ENCODE measurements around the gene CCDC171. TPM values are rescaled to one million over a fixed set of nuclear protein-coding genes. Genes with fewer than 3 reads are reported as not detected.

Gene CCDC171
- polyA plus RNA-seq, 3 donors: 0.08 to 0.17 (median 0.10) TPM

- 75% methylated on average over 3 of the region's 4 CpGs for WGBS (ENCODE audit: insufficient coverage)
- H3K27me3 Mint-ChIP-seq (ENCODE audit: low read depth in 3 of 3): no peaks in the 10 kb centered on the region
- H3K4me1 ChIP-seq (ENCODE audit: control insufficient read depth in 1 of 2, insufficient read depth in 2 of 2, low read length in 2 of 2): no peaks in the 10 kb centered on the region
- H3K4me3 ChIP-seq (replicated peaks in 1 of 3; ENCODE audit: low read depth in 2 of 3, low read length in 3 of 3): no peak overlapping the region
- no peaks in the 10 kb centered on the region for H3K36me3 Mint-ChIP-seq
- peaks cover 2 to 13% (median 3%) of the 10 kb centered on the region in 7 donors for H3K9me3 Mint-ChIP-seq
- H3K9me3 ChIP-seq (replicated peaks in 1 of 2; ENCODE audit: control insufficient read depth in 1 of 2, insufficient read depth in 1 of 2, low read length in 2 of 2): peaks cover 0 to 6% of the 10 kb centered on the region in 2 donors
- H4K20me1 ChIP-seq (ENCODE audit: insufficient read depth, low read length): no peaks in the 10 kb centered on the region
- H3K4me1 Mint-ChIP-seq: no peaks in the 10 kb centered on the region
- no peak for TF ChIP-seq CTCF (IDR thresholded peaks at IDR 0.05)
- no peak overlapping the region for H3K4me2 ChIP-seq (replicated peaks; ENCODE audit: extremely low read depth, low read length, poor library complexity, severe bottlenecking)
- H3K27ac ChIP-seq (ENCODE audit: low read depth in 1 of 2, low read length in 2 of 2): no peak overlapping the region
- no peaks in the 10 kb centered on the region for H3K79me2 ChIP-seq (ENCODE audit: insufficient read depth, low read length)
- intact Hi-C loops (cut with micrococcal nuclease): no loop called here
- H3K36me3 ChIP-seq (replicated peaks in 1 of 2; ENCODE audit: control insufficient read depth in 1 of 2, insufficient read depth in 2 of 2, low read length in 2 of 2): no peaks in the 10 kb centered on the region
- no peak overlapping the region for H3K4me3 Mint-ChIP-seq
- H3K27me3 ChIP-seq (ENCODE audit: control insufficient read depth in 2 of 2, insufficient read depth in 2 of 2, low read length in 2 of 2): no peaks in the 10 kb centered on the region
- H3K27ac Mint-ChIP-seq: no peak overlapping the region
- H3K9ac ChIP-seq (ENCODE audit: insufficient read depth, low read length, poor library complexity, severe bottlenecking): no peak overlapping the region
- DNase-seq: no peak
- no peak overlapping the region for H2AFZ ChIP-seq (ENCODE audit: insufficient read depth, low read depth, low read length, poor library complexity, severe bottlenecking)
Measured at GRCh38 chr9:16010221-16010620, 457.4 kb downstream of the CCDC171 start.

GRCh38 chr9:16012621-16013020 is 459.8 kb downstream of the CCDC171 start:
- 89% methylated on average over 2 of the region's 2 CpGs for WGBS (ENCODE audit: insufficient coverage)
- intact Hi-C loops (cut with micrococcal nuclease): no loop called here

More at GRCh38 chr9:16012621-16013020, 459.8 kb downstream of the CCDC171 start:
- H3K79me2 ChIP-seq (ENCODE audit: insufficient read depth, low read length): no peaks in the 10 kb centered on the region
- Mint-ChIP-seq H3K27me3 (ENCODE audit: low read depth in 3 of 3) (no peaks in the 10 kb centered on the region), H3K27ac (no peak overlapping the region), H3K4me1 (no peaks in the 10 kb centered on the region), H3K36me3 (no peaks in the 10 kb centered on the region), H3K4me3 (no peak overlapping the region), H3K9me3 (peaks cover 0 to 11% (median 2%) of the 10 kb centered on the region in 7 donors)
- no peak overlapping the region for H2AFZ ChIP-seq (ENCODE audit: insufficient read depth, low read depth, low read length, poor library complexity, severe bottlenecking)
- H3K36me3 ChIP-seq (replicated peaks in 1 of 2; ENCODE audit: control insufficient read depth in 1 of 2, insufficient read depth in 2 of 2, low read length in 2 of 2): no peaks in the 10 kb centered on the region
- H3K4me1 ChIP-seq (ENCODE audit: control insufficient read depth in 1 of 2, insufficient read depth in 2 of 2, low read length in 2 of 2): no peaks in the 10 kb centered on the region
- no peak overlapping the region for H3K4me2 ChIP-seq (replicated peaks; ENCODE audit: extremely low read depth, low read length, poor library complexity, severe bottlenecking)
- no peak overlapping the region for H3K27ac ChIP-seq (ENCODE audit: low read depth in 1 of 2, low read length in 2 of 2)
- peaks cover 1 to 11% of the 10 kb centered on the region in 2 donors for H3K9me3 ChIP-seq (replicated peaks in 1 of 2; ENCODE audit: control insufficient read depth in 1 of 2, insufficient read depth in 1 of 2, low read length in 2 of 2)
- H3K27me3 ChIP-seq (ENCODE audit: control insufficient read depth in 2 of 2, insufficient read depth in 2 of 2, low read length in 2 of 2): no peaks in the 10 kb centered on the region
- DNase-seq: no peak
- no peak overlapping the region for H3K4me3 ChIP-seq (replicated peaks in 1 of 3; ENCODE audit: low read depth in 2 of 3, low read length in 3 of 3)
- no peak for TF ChIP-seq CTCF (IDR thresholded peaks at IDR 0.05)
- H3K9ac ChIP-seq (ENCODE audit: insufficient read depth, low read length, poor library complexity, severe bottlenecking): no peak overlapping the region
- no peaks in the 10 kb centered on the region for H4K20me1 ChIP-seq (ENCODE audit: insufficient read depth, low read length)

Measured in CD14-positive monocyte (primary cell).